Glutamatergic neuron (in vitro differentiated cells): ENCODE data around the gene SRGAP1. TPM values are rescaled to one million over a fixed set of nuclear protein-coding genes. Genes with fewer than 3 reads are reported as not detected.
"Not testable (repeated sequence)": the region's sequence is repeated elsewhere in the genome, so short reads cannot be mapped to it uniquely, and the experiment has no call there.

Experiments used
- DNase-seq: peaks from one replicate; pipeline ENCODE4 v3.0.0; 2022
- H3K27ac Mint-ChIP-seq: one replicate; pipeline ENCODE4 v1.8.0; 2020; ENCODE audit warnings: mild to moderate bottlenecking, mixed read lengths, inconsistent platforms; ENCODE audit not compliant: unreplicated experiment
- H3K27me3 Mint-ChIP-seq: one replicate; pipeline ENCODE4 v1.8.0; 2020; ENCODE audit warnings: mild to moderate bottlenecking, moderate library complexity, mixed read lengths, inconsistent platforms; ENCODE audit not compliant: unreplicated experiment
- H3K36me3 Mint-ChIP-seq: one replicate; pipeline ENCODE4 v1.8.0; 2020; ENCODE audit warnings: mild to moderate bottlenecking, mixed read lengths, inconsistent platforms; ENCODE audit not compliant: unreplicated experiment
- H3K4me1 Mint-ChIP-seq: one replicate; pipeline ENCODE4 v1.8.0; 2020; ENCODE audit warnings: mild to moderate bottlenecking, low read depth, mixed read lengths, inconsistent platforms; ENCODE audit not compliant: unreplicated experiment
- H3K4me3 Mint-ChIP-seq: one replicate; pipeline ENCODE4 v1.8.0; 2020; ENCODE audit warnings: mild to moderate bottlenecking, mixed read lengths, inconsistent platforms; ENCODE audit not compliant: unreplicated experiment
- H3K9me3 Mint-ChIP-seq: one replicate; pipeline ENCODE4 v1.8.0; 2020; ENCODE audit warnings: mild to moderate bottlenecking, moderate library complexity, mixed read lengths, inconsistent platforms; ENCODE audit not compliant: unreplicated experiment
- total RNA-seq: library from RNA; stranded (reverse); fragmentation: NEBNext Ultra II Directional; extraction: Animal tissue kit (Norgen Biotek cat#: 25700); gene quantifications from one replicate; pipeline ENCODE4 v1.2.1, GENCODE V29; 2021; ENCODE audit not compliant: unreplicated experiment
- TF ChIP-seq, protein P1 (sequence below): fragments of 200-600 bp; sonication (generic); IDR thresholded peaks from one replicate; pipeline ENCODE4 v1.5.0; 2021; ENCODE audit not compliant: partially characterized antibody, unreplicated experiment

Gene SRGAP1
- total RNA-seq, 1 donor from 2014 or later, result 52.0 TPM

DNA sequence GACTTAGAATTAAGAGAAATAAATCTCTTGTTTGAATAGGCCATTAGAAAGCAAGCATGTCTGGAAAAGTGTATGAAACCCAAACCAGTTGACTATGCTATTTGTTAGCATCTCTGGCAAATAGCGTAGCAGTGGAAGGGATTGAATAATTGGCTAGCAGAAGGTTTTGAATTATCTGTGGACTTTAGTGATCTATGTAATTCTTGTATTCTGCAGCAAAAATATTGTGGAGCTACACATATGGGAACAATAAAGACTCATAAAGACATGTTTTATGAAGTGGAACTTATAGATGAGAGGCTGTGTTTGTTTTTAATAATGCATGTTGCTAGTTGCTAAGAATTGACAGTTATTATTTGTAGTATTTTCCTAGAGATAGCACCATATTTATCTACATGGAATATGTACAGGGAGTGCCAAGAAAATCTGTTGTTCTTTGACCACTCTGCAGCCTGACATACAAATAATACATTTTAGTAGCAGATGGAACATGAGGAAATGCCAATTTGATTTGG, 4.7 kb downstream of the SRGAP1 start:
- peaks cover 15% of the 10 kb centered on the region for H3K4me1 Mint-ChIP-seq
- TF ChIP-seq, protein P1, sequence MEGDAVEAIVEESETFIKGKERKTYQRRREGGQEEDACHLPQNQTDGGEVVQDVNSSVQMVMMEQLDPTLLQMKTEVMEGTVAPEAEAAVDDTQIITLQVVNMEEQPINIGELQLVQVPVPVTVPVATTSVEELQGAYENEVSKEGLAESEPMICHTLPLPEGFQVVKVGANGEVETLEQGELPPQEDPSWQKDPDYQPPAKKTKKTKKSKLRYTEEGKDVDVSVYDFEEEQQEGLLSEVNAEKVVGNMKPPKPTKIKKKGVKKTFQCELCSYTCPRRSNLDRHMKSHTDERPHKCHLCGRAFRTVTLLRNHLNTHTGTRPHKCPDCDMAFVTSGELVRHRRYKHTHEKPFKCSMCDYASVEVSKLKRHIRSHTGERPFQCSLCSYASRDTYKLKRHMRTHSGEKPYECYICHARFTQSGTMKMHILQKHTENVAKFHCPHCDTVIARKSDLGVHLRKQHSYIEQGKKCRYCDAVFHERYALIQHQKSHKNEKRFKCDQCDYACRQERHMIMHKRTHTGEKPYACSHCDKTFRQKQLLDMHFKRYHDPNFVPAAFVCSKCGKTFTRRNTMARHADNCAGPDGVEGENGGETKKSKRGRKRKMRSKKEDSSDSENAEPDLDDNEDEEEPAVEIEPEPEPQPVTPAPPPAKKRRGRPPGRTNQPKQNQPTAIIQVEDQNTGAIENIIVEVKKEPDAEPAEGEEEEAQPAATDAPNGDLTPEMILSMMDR, result no peak
- H3K4me3 Mint-ChIP-seq, result no peak overlapping the region
- no peak overlapping the region for H3K27ac Mint-ChIP-seq
- H3K9me3 Mint-ChIP-seq, result peaks cover 5% of the 10 kb centered on the region
- no peaks in the 10 kb centered on the region for H3K36me3 Mint-ChIP-seq
- DNase-seq, result no peak
- peaks cover 10% of the 10 kb centered on the region for H3K27me3 Mint-ChIP-seq

DNA sequence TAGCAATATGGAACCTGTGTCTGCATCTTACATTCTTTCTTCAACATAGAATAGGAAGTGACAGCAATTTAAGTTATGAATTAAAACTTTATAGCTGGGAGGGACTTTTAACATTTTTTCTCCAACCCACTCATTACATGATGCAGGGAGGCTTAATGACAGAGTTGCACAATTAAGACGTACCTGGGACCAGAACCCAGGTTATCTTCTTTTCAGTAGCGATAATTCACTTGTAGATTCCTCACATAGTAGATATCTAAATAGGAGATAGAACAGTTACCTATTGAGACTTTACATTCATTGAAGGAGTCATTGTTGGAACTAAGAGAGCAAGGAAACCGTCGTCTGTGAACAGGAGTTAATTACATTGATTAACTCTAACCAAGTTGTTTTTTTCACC, 5.1 kb downstream of the SRGAP1 start:
- DNase-seq, result no peak
- Mint-ChIP-seq H3K36me3 (no peaks in the 10 kb centered on the region), H3K27ac (no peak overlapping the region), H3K9me3 (peaks cover 3% of the 10 kb centered on the region), H3K4me1 (peaks cover 15% of the 10 kb centered on the region), H3K4me3 (no peak overlapping the region), H3K27me3 (peaks cover 7% of the 10 kb centered on the region)
- TF ChIP-seq, protein P1, result no peak

DNA sequence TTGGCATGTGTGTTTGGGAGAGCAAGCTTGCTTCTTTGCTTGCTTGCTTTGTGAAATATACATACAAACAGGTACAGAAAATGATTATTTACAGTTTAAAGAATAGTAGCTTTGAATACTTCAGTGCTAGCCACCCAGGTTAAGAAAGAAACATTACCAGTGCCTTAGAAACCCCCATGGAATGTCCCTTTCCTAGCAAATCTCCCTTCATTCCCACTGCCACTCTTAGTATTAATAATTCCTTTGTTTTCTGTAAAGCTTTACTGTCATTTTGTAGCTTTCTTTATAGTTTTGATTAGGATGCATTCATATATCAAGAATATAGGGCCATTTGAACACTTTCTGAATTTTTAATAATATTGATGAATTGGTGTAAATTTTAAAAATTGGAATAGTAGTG, 9.5 kb downstream of the SRGAP1 start:
- no peak for DNase-seq
- Mint-ChIP-seq H3K9me3 (no peaks in the 10 kb centered on the region), H3K27me3 (no peaks in the 10 kb centered on the region), H3K36me3 (no peaks in the 10 kb centered on the region), H3K27ac (no peak overlapping the region), H3K4me1 (peaks cover 7% of the 10 kb centered on the region), H3K4me3 (no peak overlapping the region)
- TF ChIP-seq, protein P1, result no peak

DNA sequence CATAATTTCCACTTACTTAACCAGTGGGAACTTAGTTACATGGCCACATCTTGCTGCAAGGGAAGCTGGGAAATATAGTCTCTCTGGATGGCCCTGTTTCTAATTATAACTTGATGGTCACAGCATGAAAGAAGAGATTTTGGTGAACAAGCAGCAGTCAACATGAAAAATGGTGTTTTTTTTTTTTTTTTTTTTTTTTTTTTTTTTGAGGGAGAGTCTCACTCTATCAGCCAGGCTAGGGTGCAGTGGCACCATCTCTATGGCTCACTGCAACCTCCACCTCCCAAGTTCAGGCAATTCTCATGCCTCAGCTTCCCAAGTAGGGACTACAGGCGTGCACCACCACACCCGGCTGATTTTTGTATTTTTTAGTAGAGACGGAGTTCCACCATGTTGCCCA, 10.8 kb downstream of the SRGAP1 start:
- H3K4me1 Mint-ChIP-seq, result no peaks in the 10 kb centered on the region
- no peaks in the 10 kb centered on the region for H3K27me3 Mint-ChIP-seq
- H3K4me3 Mint-ChIP-seq, result no peak overlapping the region
- DNase-seq, result no peak
- H3K27ac Mint-ChIP-seq, result no peak overlapping the region
- TF ChIP-seq, protein P1, result no peak
- no peaks in the 10 kb centered on the region for H3K9me3 Mint-ChIP-seq
- no peaks in the 10 kb centered on the region for H3K36me3 Mint-ChIP-seq

DNA sequence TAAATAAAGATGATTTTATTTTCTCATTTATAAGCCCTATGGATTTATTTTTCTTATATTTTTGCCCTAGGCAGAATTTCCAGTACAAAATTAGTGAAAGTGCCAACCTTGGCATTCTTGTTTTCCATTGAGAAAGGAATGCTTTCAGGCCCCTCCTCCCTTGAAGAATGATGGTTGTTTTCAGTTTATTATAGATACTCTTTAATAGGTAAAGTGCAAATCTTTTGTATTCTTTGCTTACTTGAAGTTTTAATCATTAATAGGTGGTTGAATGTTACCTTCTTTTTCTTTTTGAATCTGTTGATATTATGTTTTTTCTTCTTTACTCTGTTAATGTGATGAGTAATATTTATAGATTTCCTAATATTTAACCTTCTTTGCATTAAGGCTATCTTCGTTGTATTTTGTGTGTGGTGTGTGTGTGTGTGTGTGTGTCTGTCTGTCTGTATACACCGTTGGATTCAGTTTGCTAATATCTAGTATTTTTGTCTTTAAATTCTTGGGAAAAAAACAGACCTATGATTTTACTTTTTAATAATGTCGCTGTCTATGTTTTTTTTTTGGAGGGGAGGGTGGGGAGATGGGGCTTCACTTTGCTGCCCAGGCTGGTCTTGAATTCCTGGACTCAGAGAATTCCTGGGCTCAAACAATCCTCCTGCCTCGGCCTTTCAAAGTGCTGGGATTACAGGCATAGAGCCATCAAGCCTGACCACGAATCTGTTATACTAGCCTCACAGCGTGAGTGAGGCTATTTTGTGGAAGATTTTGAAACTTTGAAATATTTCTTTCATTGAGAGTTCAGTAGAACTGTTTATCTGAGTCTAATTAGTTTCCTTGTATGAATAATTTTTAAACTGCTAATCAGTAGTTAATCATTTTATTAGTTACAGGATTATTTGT, 13.5 kb downstream of the SRGAP1 start:
- no peak overlapping the region for H3K4me3 Mint-ChIP-seq
- peaks cover 5% of the 10 kb centered on the region for H3K4me1 Mint-ChIP-seq
- H3K27ac Mint-ChIP-seq, result no peak overlapping the region
- no peaks in the 10 kb centered on the region for H3K36me3 Mint-ChIP-seq
- H3K27me3 Mint-ChIP-seq, result peaks cover 2% of the 10 kb centered on the region
- DNase-seq, result no peak
- H3K9me3 Mint-ChIP-seq, result peaks cover 2% of the 10 kb centered on the region
- TF ChIP-seq, protein P1, result no peak

DNA sequence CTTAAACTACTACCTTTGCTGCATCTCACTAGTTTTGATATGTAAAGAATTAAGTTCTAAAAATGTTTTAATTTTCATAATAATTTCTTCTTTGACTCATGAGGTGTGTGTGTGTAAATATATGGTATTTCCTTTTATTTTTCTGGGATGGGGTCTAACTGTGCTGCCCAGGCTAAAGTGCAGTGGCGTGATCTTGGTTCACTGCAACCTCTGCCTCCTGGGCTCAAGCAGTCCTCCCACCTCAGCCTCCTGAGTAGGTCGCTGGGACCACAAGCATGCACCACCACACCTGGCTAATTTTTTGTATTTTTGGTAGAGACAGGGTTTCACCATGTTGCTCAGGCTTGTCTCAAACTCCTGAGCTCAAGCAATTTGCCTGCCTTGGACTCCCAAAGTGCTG, 15.4 kb downstream of the SRGAP1 start:
- not testable (repeated sequence) for DNase-seq, H3K9me3 Mint-ChIP-seq, H3K27me3 Mint-ChIP-seq, H3K36me3 Mint-ChIP-seq, H3K27ac Mint-ChIP-seq, H3K4me3 Mint-ChIP-seq, H3K4me1 Mint-ChIP-seq
